ENCODE results near the gene RILPL1. TPM values are rescaled to one million over a fixed set of nuclear protein-coding genes. Genes with fewer than 3 reads are reported as not detected.
"Not testable (repeated sequence)": the region's sequence is repeated elsewhere in the genome, so short reads cannot be mapped to it uniquely, and the experiment has no call there.

Gene RILPL1
- total RNA-seq, 2 donors from 2014 or later: 5.4 TPM

- ATAC-seq (replicated peaks in 1 of 2) (no peak), DNase-seq (no peak)
- Mint-ChIP-seq H3K36me3 (ENCODE audit: insufficient read depth in 2 of 2) (no peaks in the 10 kb centered on the region), H3K9me3 (no peaks in the 10 kb centered on the region), H3K27me3 (ENCODE audit: low read depth) (no peaks in the 10 kb centered on the region), H3K4me3 (no peak overlapping the region), H3K4me1 (ENCODE audit: low read depth) (peaks cover 22% of the 10 kb centered on the region), H3K27ac (no peak overlapping the region)
Observed at GRCh38 chr12:123441523-123442164, 91.9 kb downstream of the RILPL1 start.

GRCh38 chr12:123436017-123436964 is 97.2 kb downstream of the RILPL1 start, which contains the start of gene RILPL2:
Gene RILPL2 (minus strand): TSS chr12:123436684. CDS start chr12:123436420, 264 bp downstream.
- no peaks in the 10 kb centered on the region for H3K9me3 Mint-ChIP-seq
- ATAC-seq (replicated peaks in 1 of 2): peak; percentile 86 to 89
- H3K36me3 Mint-ChIP-seq (ENCODE audit: insufficient read depth in 2 of 2): peaks cover 10 to 13% of the 10 kb centered on the region in 2 donors
- H3K4me1 Mint-ChIP-seq (ENCODE audit: low read depth): peaks cover 44% of the 10 kb centered on the region
- peak within 1 kb of the TSS; percentile 91 to 98 for H3K4me3 Mint-ChIP-seq
- peak within 1 kb of the TSS; percentile 87 for H3K27ac Mint-ChIP-seq
- peak; percentile 93 for DNase-seq
- no peaks in the 10 kb centered on the region for H3K27me3 Mint-ChIP-seq (ENCODE audit: low read depth)

GRCh38 chr12:123435636-123436016 is 97.9 kb downstream of the RILPL1 start:
- Mint-ChIP-seq H3K4me1 (ENCODE audit: low read depth) (peaks cover 51% of the 10 kb centered on the region), H3K9me3 (no peaks in the 10 kb centered on the region), H3K36me3 (ENCODE audit: insufficient read depth in 2 of 2) (peaks cover 14 to 18% of the 10 kb centered on the region in 2 donors), H3K27ac (peak overlapping the region; percentile 87), H3K27me3 (ENCODE audit: low read depth) (no peaks in the 10 kb centered on the region), H3K4me3 (peak overlapping the region; percentile 91 to 98)
- no peak for DNase-seq
- ATAC-seq (replicated peaks in 1 of 2): no peak

- ATAC-seq (replicated peaks in 1 of 2) (no peak), DNase-seq (no peak)
- Mint-ChIP-seq H3K27me3 (ENCODE audit: low read depth) (no peaks in the 10 kb centered on the region), H3K36me3 (ENCODE audit: insufficient read depth in 2 of 2) (peaks cover 17 to 26% of the 10 kb centered on the region in 2 donors), H3K4me3 (peak overlapping the region; percentile 91 to 98), H3K9me3 (no peaks in the 10 kb centered on the region), H3K27ac (peak overlapping the region; percentile 97), H3K4me1 (ENCODE audit: low read depth) (peaks cover 60% of the 10 kb centered on the region)
Observed at GRCh38 chr12:123433615-123434014, 99.9 kb downstream of the RILPL1 start.

GRCh38 chr12:123431951-123432817 is 101.3 kb downstream of the RILPL1 start:
- H3K4me1 Mint-ChIP-seq (ENCODE audit: low read depth): peaks cover 70% of the 10 kb centered on the region
- ATAC-seq (replicated peaks in 1 of 2) (peak; percentile 18 to 32), DNase-seq (peak; percentile 47 to 62)
- peak overlapping the region; percentile 91 to 98 for H3K4me3 Mint-ChIP-seq
- H3K36me3 Mint-ChIP-seq (ENCODE audit: insufficient read depth in 2 of 2): peaks cover 19 to 28% of the 10 kb centered on the region in 2 donors
- not testable (repeated sequence) for H3K27me3 Mint-ChIP-seq (ENCODE audit: low read depth); H3K9me3 Mint-ChIP-seq
- peak overlapping the region; percentile 97 for H3K27ac Mint-ChIP-seq

GRCh38 chr12:123429101-123429500 is 104.4 kb downstream of the RILPL1 start:
- Mint-ChIP-seq H3K36me3 (ENCODE audit: insufficient read depth in 2 of 2) (peaks cover 21 to 26% of the 10 kb centered on the region in 2 donors), H3K4me3 (peak overlapping the region; percentile 67 to 84), H3K4me1 (ENCODE audit: low read depth) (peaks cover 59% of the 10 kb centered on the region), H3K27ac (peak overlapping the region; percentile 95)
- not testable (repeated sequence) for H3K9me3 Mint-ChIP-seq; H3K27me3 Mint-ChIP-seq (ENCODE audit: low read depth); DNase-seq; ATAC-seq (replicated peaks in 1 of 2)

GRCh38 chr12:123428591-123428990 is 104.9 kb downstream of the RILPL1 start:
- DNase-seq: no peak
- ATAC-seq (replicated peaks in 1 of 2): no peak
- Mint-ChIP-seq H3K4me3 (peak overlapping the region; percentile 67 to 84), H3K27me3 (ENCODE audit: low read depth) (no peaks in the 10 kb centered on the region), H3K4me1 (ENCODE audit: low read depth) (peaks cover 55% of the 10 kb centered on the region), H3K36me3 (ENCODE audit: insufficient read depth in 2 of 2) (peaks cover 20 to 31% of the 10 kb centered on the region in 2 donors), H3K9me3 (no peaks in the 10 kb centered on the region), H3K27ac (peak overlapping the region; percentile 95)

- Mint-ChIP-seq H3K9me3 (no peaks in the 10 kb centered on the region), H3K36me3 (ENCODE audit: insufficient read depth in 2 of 2) (peaks cover 17 to 33% of the 10 kb centered on the region in 2 donors), H3K4me3 (peak overlapping the region; percentile 67 to 84), H3K4me1 (ENCODE audit: low read depth) (peaks cover 41% of the 10 kb centered on the region), H3K27ac (peak overlapping the region; percentile 95), H3K27me3 (ENCODE audit: low read depth) (no peaks in the 10 kb centered on the region)
- ATAC-seq (replicated peaks in 1 of 2) (peak; percentile 68 to 71), DNase-seq (peak; percentile 25 to 44)
Observed at GRCh38 chr12:123427036-123427769, 106.3 kb downstream of the RILPL1 start.

GRCh38 chr12:123421314-123421713 is 112.2 kb downstream of the RILPL1 start:
- no peak overlapping the region for H3K4me3 Mint-ChIP-seq
- peak overlapping the region; percentile 83 for H3K27ac Mint-ChIP-seq
- peaks cover 6 to 24% of the 10 kb centered on the region in 2 donors for H3K36me3 Mint-ChIP-seq (ENCODE audit: insufficient read depth in 2 of 2)
- ATAC-seq (replicated peaks in 1 of 2) (no peak), DNase-seq (no peak)
- H3K4me1 Mint-ChIP-seq (ENCODE audit: low read depth): peaks cover 5% of the 10 kb centered on the region
- no peaks in the 10 kb centered on the region for H3K27me3 Mint-ChIP-seq (ENCODE audit: low read depth)
- H3K9me3 Mint-ChIP-seq: no peaks in the 10 kb centered on the region

Other genes starting within 250 kb of the RILPL1 start
- 10 to 100 TPM; 38.5 to 41.6 TPM for gene SBNO1, start 168.9 kb downstream of the RILPL1 start, total RNA-seq
- gene KMT5A, start 149.6 kb downstream of the RILPL1 start, total RNA-seq: 10 to 100 TPM; 67.4 to 83.7 TPM
- 10 to 100 TPM; 13.6 to 13.9 TPM for gene RILPL2, start 97.0 kb downstream of the RILPL1 start, total RNA-seq
- gene SNRNP35, start 75.6 kb downstream of the RILPL1 start, total RNA-seq: 10 to 100 TPM; 38.2 to 42.3 TPM
- 100 to 1,000 TPM; 177 to 192 TPM for gene TMED2, start 50.8 kb upstream of the RILPL1 start, total RNA-seq
- 10 to 100 TPM; 25.6 to 36.2 TPM for gene DDX55, start 68.4 kb upstream of the RILPL1 start, total RNA-seq
- 10 to 100 TPM; 58.1 to 76.7 TPM for gene EIF2B1, start 100.0 kb upstream of the RILPL1 start, total RNA-seq
- 10 to 100 TPM; 56.0 to 66.7 TPM for gene GTF2H3, start 100.1 kb upstream of the RILPL1 start, total RNA-seq
- gene TCTN2, start 137.4 kb upstream of the RILPL1 start, total RNA-seq: 1 to 10 TPM; 5.9 to 8.0 TPM
- gene ATP6V0A2, start 178.6 kb upstream of the RILPL1 start, total RNA-seq: 100 to 1,000 TPM; 125 to 140 TPM
- gene DNAH10, start 228.6 kb upstream of the RILPL1 start, total RNA-seq: under 1 TPM; 0.44 to 0.46 TPM

All from activated T-cell treated with anti-CD3 and anti-CD28 coated beads, Interleukin-2, amount 50 U/mL, for 72 hours (primary cell).